Activated CD8-positive, alpha-beta memory T cell treated with anti-CD3 and anti-CD28 coated beads, Interleukin-2, amount 50 U/mL, for 1 hour (primary cell): Measurements from ENCODE around the gene CD4.
A peak's percentile ranks its signal among the peaks of the same experiment; 100 is the strongest.
"Not testable (repeated sequence)": the region's sequence is repeated elsewhere in the genome, so short reads cannot be mapped to it uniquely, and the experiment has no call there.

ENCODE experiments used
- DNase-seq: peaks from one replicate; pipeline ENCODE4 v3.0.0-alpha.2; 2020; ENCODE audit errors: extremely low read depth

Gene CD4

GRCh38 chr12:6866920-6867412, 77.6 kb downstream of the CD4 start:
- DNase-seq, result no peak

DNA sequence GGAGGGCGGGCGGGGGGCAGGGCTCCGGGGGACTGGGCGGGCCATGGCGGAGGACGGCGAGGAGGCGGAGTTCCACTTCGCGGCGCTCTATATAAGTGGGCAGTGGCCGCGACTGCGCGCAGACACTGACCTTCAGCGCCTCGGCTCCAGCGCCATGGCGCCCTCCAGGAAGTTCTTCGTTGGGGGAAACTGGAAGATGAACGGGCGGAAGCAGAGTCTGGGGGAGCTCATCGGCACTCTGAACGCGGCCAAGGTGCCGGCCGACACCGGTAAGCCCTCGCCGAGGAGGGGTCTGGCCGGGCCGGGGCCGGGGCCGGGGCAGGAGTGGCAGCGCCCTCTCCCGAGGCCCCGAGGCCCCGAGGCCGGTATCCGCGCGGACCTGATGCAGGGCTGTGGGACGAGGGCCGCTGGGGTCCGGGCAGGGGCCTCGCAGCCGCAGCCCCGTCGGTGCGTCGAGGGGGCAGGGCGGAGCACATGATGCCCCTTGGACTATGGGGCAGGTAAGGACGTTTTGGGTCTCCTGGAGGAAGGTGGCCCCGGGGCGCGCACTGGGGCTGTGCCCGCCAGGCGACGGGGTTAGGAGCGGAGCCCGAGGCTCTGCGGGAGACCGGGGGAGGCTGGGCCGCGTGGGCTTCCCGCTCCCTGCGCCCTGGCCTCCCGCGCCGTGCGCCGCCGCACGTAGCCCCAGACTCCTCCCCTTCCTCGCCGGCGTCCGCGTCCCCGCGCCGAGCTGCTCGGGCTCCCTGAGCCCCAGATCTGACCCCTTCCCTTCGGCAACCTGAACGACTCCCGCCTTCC, 78.3 kb downstream of the CD4 start, which contains the start of gene TPI1:
Gene TPI1, plus strand, starts transcription at position 119 of the 798 bp plus-strand sequence. Its CDS starts 36 bp downstream, at position 155.
- peak; percentile 51 for DNase-seq

DNA sequence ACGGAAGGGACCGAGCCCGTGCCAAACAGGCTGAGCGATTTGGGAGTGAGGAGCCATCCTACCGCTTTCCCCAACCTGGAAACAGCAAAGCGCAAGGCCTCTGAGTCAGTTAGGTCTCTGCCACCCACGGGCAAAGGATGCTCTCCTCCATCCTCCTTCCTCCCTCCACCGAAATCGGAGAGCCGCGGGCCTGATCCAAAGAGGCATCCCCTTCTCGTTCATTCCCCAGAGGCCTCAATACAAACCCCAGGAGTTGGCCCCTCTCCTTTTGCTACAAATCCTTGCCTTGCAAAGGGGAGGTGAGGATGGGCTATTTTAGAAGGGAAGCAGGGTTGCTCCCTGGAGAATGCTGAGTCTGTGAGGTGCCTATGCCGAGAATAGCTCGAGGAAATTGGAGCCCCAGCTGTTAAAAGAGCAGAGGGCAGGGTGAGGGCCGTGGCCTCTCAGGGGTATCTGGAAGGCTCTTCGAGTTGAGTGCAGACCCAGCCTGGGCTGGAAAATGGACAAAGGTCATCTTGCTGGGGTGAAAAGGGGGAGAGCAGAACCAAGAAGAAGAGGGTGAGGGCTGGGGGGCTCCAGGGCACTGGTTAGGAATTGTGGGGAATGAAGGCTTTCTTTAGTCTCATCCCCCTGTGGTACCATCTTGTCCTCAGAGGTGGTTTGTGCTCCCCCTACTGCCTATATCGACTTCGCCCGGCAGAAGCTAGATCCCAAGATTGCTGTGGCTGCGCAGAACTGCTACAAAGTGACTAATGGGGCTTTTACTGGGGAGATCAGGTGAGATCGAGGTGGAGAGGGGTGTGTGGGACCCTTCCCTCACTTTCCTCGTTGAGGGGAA, 79.1 kb downstream of the CD4 start:
- no peak for DNase-seq

- DNase-seq, result peak; percentile 56
Measured at GRCh38 chr12:6869049-6870021, 80.0 kb downstream of the CD4 start.

DNA sequence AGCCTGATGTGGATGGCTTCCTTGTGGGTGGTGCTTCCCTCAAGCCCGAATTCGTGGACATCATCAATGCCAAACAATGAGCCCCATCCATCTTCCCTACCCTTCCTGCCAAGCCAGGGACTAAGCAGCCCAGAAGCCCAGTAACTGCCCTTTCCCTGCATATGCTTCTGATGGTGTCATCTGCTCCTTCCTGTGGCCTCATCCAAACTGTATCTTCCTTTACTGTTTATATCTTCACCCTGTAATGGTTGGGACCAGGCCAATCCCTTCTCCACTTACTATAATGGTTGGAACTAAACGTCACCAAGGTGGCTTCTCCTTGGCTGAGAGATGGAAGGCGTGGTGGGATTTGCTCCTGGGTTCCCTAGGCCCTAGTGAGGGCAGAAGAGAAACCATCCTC, 81.0 kb downstream of the CD4 start:
- DNase-seq, result not testable (repeated sequence)
